ENCODE measurements around the gene RAB4A. TPM values are rescaled to one million over a fixed set of nuclear protein-coding genes. Genes with fewer than 3 reads are reported as not detected.

Gene RAB4A
- total and polyA plus RNA-seq, 9 of the 15 experiments (the other 6 are each of a cell fraction or from before 2014, with no cell fraction given) = 8.3 to 61.0 (median 26.7) TPM

GRCh38 chr1:229347528-229347927 lies 76.6 kb downstream of the RAB4A start (continued):
- no peak for TF ChIP-seq MYC (IDR thresholded peaks at IDR 0.05; ENCODE audit: low read depth, low read length)
- TF ChIP-seq MYC (CRISPR knock-in tag; IDR thresholded peaks at IDR 0.05; ENCODE audit: borderline replicate concordance, low read depth) = no peak
- no peak for TF ChIP-seq THRA (IDR thresholded peaks at IDR 0.05)
- TF ChIP-seq PHB (CRISPR knock-in tag; IDR thresholded peaks at IDR 0.05) = no peak
- no peak for TF ChIP-seq STAT5A (IDR thresholded peaks at IDR 0.05; ENCODE audit: borderline replicate concordance, low read length)
- TF ChIP-seq ZBTB40 (IDR thresholded peaks at IDR 0.05) = no peak
- TF ChIP-seq ZBTB40 (CRISPR knock-in tag; IDR thresholded peaks at IDR 0.05) = no peak
- no peak for TF ChIP-seq ARID1B (IDR thresholded peaks at IDR 0.05)
- TF ChIP-seq SPI1 (IDR thresholded peaks at IDR 0.05; ENCODE audit: borderline replicate concordance, low read depth, low read length) = peak; percentile 63; the same call in 1 of the 2 replicates
- TF ChIP-seq HES1 (IDR thresholded peaks at IDR 0.05; ENCODE audit: low read depth) = no peak
- no peak for TF ChIP-seq IFI16 (CRISPR knock-in tag; IDR thresholded peaks at IDR 0.05)
- TF ChIP-seq POLR2AphosphoS5 (IDR thresholded peaks at IDR 0.05; ENCODE audit: control insufficient read depth, insufficient read depth, low read depth, low read length) = no peak
- TF ChIP-seq ELK3 (CRISPR knock-in tag; IDR thresholded peaks at IDR 0.05) = no peak
- TF ChIP-seq KLF1 (tag; IDR thresholded peaks at IDR 0.05) = no peak
- no peak for TF ChIP-seq SAFB2 (IDR thresholded peaks at IDR 0.05; ENCODE audit: borderline replicate concordance, low read depth, low read length, severe bottlenecking)
- TF ChIP-seq TCFL5 (CRISPR knock-in tag; conservative IDR thresholded peaks at IDR 0.05) = no peak
- TF ChIP-seq JUN (IDR thresholded peaks at IDR 0.05; ENCODE audit: borderline replicate concordance, low read depth, low read length) = no peak
- no peak for TF ChIP-seq JUN (CRISPR knock-in tag; IDR thresholded peaks at IDR 0.05; ENCODE audit: borderline replicate concordance)
